ENCODE measurements around the gene UQCC5. TPM values are rescaled to one million over a fixed set of nuclear protein-coding genes. Genes with fewer than 3 reads are reported as not detected.

Gene UQCC5
- total and polyA plus RNA-seq, 2 donors from 2014 or later = 26.8 to 135 TPM

DNA sequence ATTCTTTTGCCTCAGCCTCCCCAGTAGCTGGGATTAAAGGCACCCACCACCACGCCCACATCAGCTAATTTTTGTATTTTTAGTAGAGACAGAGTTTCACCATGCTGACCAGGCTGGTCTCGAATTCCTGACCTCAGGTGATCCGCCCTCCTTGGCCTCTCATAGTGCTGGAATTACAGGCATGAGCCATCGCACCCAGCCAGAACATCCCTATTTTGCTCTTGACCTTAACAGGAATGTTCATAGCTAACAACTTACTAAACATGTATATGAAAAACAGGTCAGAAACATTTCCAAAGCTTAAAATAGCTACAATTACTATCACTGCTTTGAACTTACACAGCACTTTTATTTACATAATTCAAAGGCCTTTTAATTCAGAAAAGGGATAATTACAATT lies 33.7 kb downstream of the UQCC5 start:
- Histone ChIP-seq H3K27ac (ENCODE audit: low read depth in 2 of 2, low read length in 2 of 2) (no peak overlapping the region), H3K9me3 (ENCODE audit: control insufficient read depth in 2 of 3, insufficient read depth in 1 of 3, low read length in 3 of 3) (no peaks in the 10 kb centered on the region), H3K36me3 (ENCODE audit: control insufficient read depth in 2 of 3, insufficient read depth in 3 of 3, low read length in 3 of 3) (peaks cover 2 to 9% (median 4%) of the 10 kb centered on the region in 3 donors), H3K27me3 (ENCODE audit: control insufficient read depth, insufficient read depth, low read length) (no peaks in the 10 kb centered on the region), H3K9ac (ENCODE audit: low read length in 3 of 3) (no peak overlapping the region), H3K4me1 (ENCODE audit: control insufficient read depth in 2 of 3, insufficient read depth in 2 of 3, low read depth in 1 of 3, low read length in 3 of 3) (peaks cover 0 to 2% (median 0%) of the 10 kb centered on the region in 3 donors), H3K4me3 (ENCODE audit: low read length in 3 of 3) (no peak overlapping the region)
- no peak for DNase-seq
- intact Hi-C loops (cut with DNase I) = no loop called here
- no peak for TF ChIP-seq CTCF (IDR thresholded peaks at IDR 0.05; ENCODE audit: borderline replicate concordance, extremely low read depth, insufficient read depth)
- FAIRE-seq = no peak

- no peak for DNase-seq
- no peak overlapping the region for H3K27ac ChIP-seq (ENCODE audit: low read depth in 2 of 2, low read length in 2 of 2)
- H3K9me3 ChIP-seq (ENCODE audit: control insufficient read depth in 2 of 3, insufficient read depth in 1 of 3, low read length in 3 of 3) = no peaks in the 10 kb centered on the region
- H3K36me3 ChIP-seq (ENCODE audit: control insufficient read depth in 2 of 3, insufficient read depth in 3 of 3, low read length in 3 of 3) = peaks cover 2 to 14% (median 4%) of the 10 kb centered on the region in 3 donors
- TF ChIP-seq CTCF (IDR thresholded peaks at IDR 0.05; ENCODE audit: borderline replicate concordance, extremely low read depth, insufficient read depth) = no peak
- H3K4me1 ChIP-seq (ENCODE audit: control insufficient read depth in 2 of 3, insufficient read depth in 2 of 3, low read depth in 1 of 3, low read length in 3 of 3) = peaks cover 0 to 2% (median 0%) of the 10 kb centered on the region in 3 donors
- no peak overlapping the region for H3K9ac ChIP-seq (ENCODE audit: low read length in 3 of 3)
- no peak for FAIRE-seq
- intact Hi-C loops (cut with DNase I) = no loop called here
- no peaks in the 10 kb centered on the region for H3K27me3 ChIP-seq (ENCODE audit: control insufficient read depth, insufficient read depth, low read length)
- H3K4me3 ChIP-seq (ENCODE audit: low read length in 3 of 3) = no peak overlapping the region
These were observed 35.8 kb downstream of the UQCC5 start for GRCh38 chr3:52572221-52572620.

GRCh38 chr3:52574056-52574965 lies 37.9 kb downstream of the UQCC5 start:
- Histone ChIP-seq H3K4me3 (ENCODE audit: low read length in 3 of 3) (no peak overlapping the region), H3K27ac (ENCODE audit: low read depth in 2 of 2, low read length in 2 of 2) (no peak overlapping the region), H3K9me3 (ENCODE audit: control insufficient read depth in 2 of 3, insufficient read depth in 1 of 3, low read length in 3 of 3) (no peaks in the 10 kb centered on the region), H3K27me3 (ENCODE audit: control insufficient read depth, insufficient read depth, low read length) (no peaks in the 10 kb centered on the region), H3K36me3 (ENCODE audit: control insufficient read depth in 2 of 3, insufficient read depth in 3 of 3, low read length in 3 of 3) (peaks cover 5 to 26% (median 14%) of the 10 kb centered on the region in 3 donors), H3K9ac (ENCODE audit: low read length in 3 of 3) (no peak overlapping the region), H3K4me1 (ENCODE audit: control insufficient read depth in 2 of 3, insufficient read depth in 2 of 3, low read depth in 1 of 3, low read length in 3 of 3) (peaks cover 0 to 2% (median 0%) of the 10 kb centered on the region in 3 donors)
- no peak for DNase-seq
- intact Hi-C loops (cut with DNase I) = no loop called here
- no peak for FAIRE-seq
- TF ChIP-seq CTCF (IDR thresholded peaks at IDR 0.05; ENCODE audit: borderline replicate concordance, extremely low read depth, insufficient read depth) = no peak

Other genes with a start within 250 kb of the UQCC5 start
- 30.7 TPM for gene GLYCTK, start 248.8 kb upstream of the UQCC5 start, total RNA-seq
- gene GLYCTK, start 248.8 kb upstream of the UQCC5 start, polyA plus RNA-seq (ENCODE audit: insufficient read depth, low read depth, low replicate concordance) = 50.2 TPM
- 12.1 TPM for gene DNAH1, start 220.3 kb upstream of the UQCC5 start, total RNA-seq
- gene DNAH1, start 220.3 kb upstream of the UQCC5 start, polyA plus RNA-seq (ENCODE audit: insufficient read depth, low read depth, low replicate concordance) = 1.7 TPM
- gene BAP1, start 126.6 kb upstream of the UQCC5 start, total RNA-seq = 72.5 TPM
- gene BAP1, start 126.6 kb upstream of the UQCC5 start, polyA plus RNA-seq (ENCODE audit: insufficient read depth, low read depth, low replicate concordance) = 61.6 TPM
- gene PHF7, start 125.9 kb upstream of the UQCC5 start, total RNA-seq = 8.8 TPM
- 3.9 TPM for gene PHF7, start 125.9 kb upstream of the UQCC5 start, polyA plus RNA-seq (ENCODE audit: insufficient read depth, low read depth, low replicate concordance)
- 25.7 TPM for gene SEMA3G, start 91.5 kb upstream of the UQCC5 start, total RNA-seq
- 28.2 TPM for gene SEMA3G, start 91.5 kb upstream of the UQCC5 start, polyA plus RNA-seq (ENCODE audit: insufficient read depth, low read depth, low replicate concordance)
- 2.2 TPM for gene TNNC1, start 82.6 kb upstream of the UQCC5 start, total RNA-seq
- gene TNNC1, start 82.6 kb upstream of the UQCC5 start, polyA plus RNA-seq (ENCODE audit: insufficient read depth, low read depth, low replicate concordance) = 86.6 TPM
- gene NISCH, start 81.0 kb upstream of the UQCC5 start, total RNA-seq = 98.7 TPM
- 36.1 TPM for gene NISCH, start 81.0 kb upstream of the UQCC5 start, polyA plus RNA-seq (ENCODE audit: insufficient read depth, low read depth, low replicate concordance)
- 379 TPM for gene STAB1, start 41.3 kb upstream of the UQCC5 start, total RNA-seq
- 98.4 TPM for gene STAB1, start 41.3 kb upstream of the UQCC5 start, polyA plus RNA-seq (ENCODE audit: insufficient read depth, low read depth, low replicate concordance)
- 47.3 TPM for gene NT5DC2, start 2.7 kb upstream of the UQCC5 start, total RNA-seq
- gene NT5DC2, start 2.7 kb upstream of the UQCC5 start, polyA plus RNA-seq (ENCODE audit: insufficient read depth, low read depth, low replicate concordance) = 75.7 TPM
- gene PBRM1, start 149.3 kb downstream of the UQCC5 start, total RNA-seq = 56.2 TPM
- 4.1 TPM for gene PBRM1, start 149.3 kb downstream of the UQCC5 start, polyA plus RNA-seq (ENCODE audit: insufficient read depth, low read depth, low replicate concordance)
- gene GNL3, start 149.4 kb downstream of the UQCC5 start, total RNA-seq = 47.8 TPM
- 27.9 TPM for gene GNL3, start 149.4 kb downstream of the UQCC5 start, polyA plus RNA-seq (ENCODE audit: insufficient read depth, low read depth, low replicate concordance)
- gene GLT8D1, start 169.2 kb downstream of the UQCC5 start, total RNA-seq = 60.4 TPM
- 62.1 TPM for gene GLT8D1, start 169.2 kb downstream of the UQCC5 start, polyA plus RNA-seq (ENCODE audit: insufficient read depth, low read depth, low replicate concordance)
- 124 TPM for gene SPCS1, start 169.5 kb downstream of the UQCC5 start, total RNA-seq
- gene SPCS1, start 169.5 kb downstream of the UQCC5 start, polyA plus RNA-seq (ENCODE audit: insufficient read depth, low read depth, low replicate concordance) = 265 TPM
- gene NEK4, start 234.3 kb downstream of the UQCC5 start, total RNA-seq = 27.9 TPM
- 5.5 TPM for gene NEK4, start 234.3 kb downstream of the UQCC5 start, polyA plus RNA-seq (ENCODE audit: insufficient read depth, low read depth, low replicate concordance)
- gene ITIH1, start 241.0 kb downstream of the UQCC5 start, total RNA-seq = 0.22 TPM
- gene ITIH1, start 241.0 kb downstream of the UQCC5 start, polyA plus RNA-seq (ENCODE audit: insufficient read depth, low read depth, low replicate concordance) = not detected